ENCODE measurements around the gene PLCG2. TPM values are rescaled to one million over a fixed set of nuclear protein-coding genes. Genes with fewer than 3 reads are reported as not detected.
A peak's percentile ranks its signal among the peaks of the same experiment; 100 is the strongest.
"Not testable (repeated sequence)": the region's sequence is repeated elsewhere in the genome, so short reads cannot be mapped to it uniquely, and the experiment has no call there.

Gene PLCG2
- total RNA-seq, 1 donor from 2014 or later: 5.7 TPM

- H3K9me3 Mint-ChIP-seq: no peaks in the 10 kb centered on the region
- H3K27me3 Mint-ChIP-seq (ENCODE audit: low read depth): peaks cover 11% of the 10 kb centered on the region
- H3K4me1 Mint-ChIP-seq: peaks cover 7% of the 10 kb centered on the region
- no peak overlapping the region for H3K4me3 Mint-ChIP-seq
- TF ChIP-seq CTCF (IDR thresholded peaks at IDR 0.05; ENCODE audit: unreplicated experiment): no peak
- no peak for DNase-seq (ENCODE audit: low spot score in 2 of 2, unreplicated experiment in 2 of 2)
- no peaks in the 10 kb centered on the region for H3K36me3 Mint-ChIP-seq
- H3K27ac Mint-ChIP-seq: no peak overlapping the region
Measured at GRCh38 chr16:81740169-81740568, 38.9 kb upstream of the PLCG2 start.

- not testable (repeated sequence) for H3K4me3 Mint-ChIP-seq; H3K27ac Mint-ChIP-seq; H3K9me3 Mint-ChIP-seq; DNase-seq (ENCODE audit: low spot score in 2 of 2, unreplicated experiment in 2 of 2); H3K36me3 Mint-ChIP-seq
- Mint-ChIP-seq H3K27me3 (ENCODE audit: low read depth) (peaks cover 11% of the 10 kb centered on the region), H3K4me1 (peaks cover 14% of the 10 kb centered on the region)
Measured at GRCh38 chr16:81741430-81741770, 37.7 kb upstream of the PLCG2 start.

- Mint-ChIP-seq H3K27ac (no peak overlapping the region), H3K4me3 (no peak overlapping the region), H3K9me3 (no peaks in the 10 kb centered on the region), H3K36me3 (no peaks in the 10 kb centered on the region), H3K27me3 (ENCODE audit: low read depth) (peaks cover 15% of the 10 kb centered on the region), H3K4me1 (peaks cover 7% of the 10 kb centered on the region)
- TF ChIP-seq CTCF (IDR thresholded peaks at IDR 0.05; ENCODE audit: unreplicated experiment): no peak
- no peak for DNase-seq (ENCODE audit: low spot score in 2 of 2, unreplicated experiment in 2 of 2)
Measured at GRCh38 chr16:81744385-81744784, 34.7 kb upstream of the PLCG2 start.

GRCh38 chr16:81744911-81745310 is 34.2 kb upstream of the PLCG2 start:
- peaks cover 7% of the 10 kb centered on the region for H3K4me1 Mint-ChIP-seq
- DNase-seq (ENCODE audit: low spot score in 2 of 2, unreplicated experiment in 2 of 2): no peak
- no peak overlapping the region for H3K27ac Mint-ChIP-seq
- H3K27me3 Mint-ChIP-seq (ENCODE audit: low read depth): peaks cover 15% of the 10 kb centered on the region
- no peak overlapping the region for H3K4me3 Mint-ChIP-seq
- H3K36me3 Mint-ChIP-seq: no peaks in the 10 kb centered on the region
- H3K9me3 Mint-ChIP-seq: no peaks in the 10 kb centered on the region
- TF ChIP-seq CTCF (IDR thresholded peaks at IDR 0.05; ENCODE audit: unreplicated experiment): no peak

GRCh38 chr16:81745704-81746558 is 33.2 kb upstream of the PLCG2 start:
- peak overlapping the region; percentile 77 for H3K4me3 Mint-ChIP-seq
- no peaks in the 10 kb centered on the region for H3K9me3 Mint-ChIP-seq
- TF ChIP-seq CTCF (IDR thresholded peaks at IDR 0.05; ENCODE audit: unreplicated experiment): no peak
- H3K27me3 Mint-ChIP-seq (ENCODE audit: low read depth): peaks cover 15% of the 10 kb centered on the region
- peak overlapping the region; percentile 81 for H3K27ac Mint-ChIP-seq
- no peaks in the 10 kb centered on the region for H3K36me3 Mint-ChIP-seq
- DNase-seq (ENCODE audit: low spot score in 2 of 2, unreplicated experiment in 2 of 2): peak; percentile 33 to 67
- peaks cover 7% of the 10 kb centered on the region for H3K4me1 Mint-ChIP-seq

GRCh38 chr16:81746566-81746965 is 32.5 kb upstream of the PLCG2 start:
- no peaks in the 10 kb centered on the region for H3K9me3 Mint-ChIP-seq
- TF ChIP-seq CTCF (IDR thresholded peaks at IDR 0.05; ENCODE audit: unreplicated experiment): no peak
- peaks cover 14% of the 10 kb centered on the region for H3K27me3 Mint-ChIP-seq (ENCODE audit: low read depth)
- DNase-seq (ENCODE audit: low spot score in 2 of 2, unreplicated experiment in 2 of 2): no peak
- peaks cover 7% of the 10 kb centered on the region for H3K4me1 Mint-ChIP-seq
- H3K27ac Mint-ChIP-seq: peak overlapping the region; percentile 81
- H3K4me3 Mint-ChIP-seq: peak overlapping the region; percentile 77
- no peaks in the 10 kb centered on the region for H3K36me3 Mint-ChIP-seq

Measured in mesothelial cell of epicardium (in vitro differentiated cells).